ENCODE measurements around the gene LCN15. TPM values are rescaled to one million over a fixed set of nuclear protein-coding genes. Genes with fewer than 3 reads are reported as not detected.
A peak's percentile ranks its signal among the peaks of the same experiment; 100 is the strongest.
"Not testable (repeated sequence)": the region's sequence is repeated elsewhere in the genome, so short reads cannot be mapped to it uniquely, and the experiment has no call there.

Gene LCN15
- total and polyA plus RNA-seq, 7 experiments from 2014 or later, result not detected

- Histone ChIP-seq H3K9me3 (ENCODE audit: control insufficient read depth in 2 of 3, low read length in 3 of 3) (no peaks in the 10 kb centered on the region), H3K4me1 (ENCODE audit: control insufficient read depth in 2 of 2, insufficient read depth in 2 of 2, low read length in 2 of 2) (no peaks in the 10 kb centered on the region), H3K27ac (ENCODE audit: low read depth, low read length) (no peak overlapping the region), H3K36me3 (ENCODE audit: control insufficient read depth in 2 of 3, insufficient read depth in 3 of 3, low read length in 3 of 3) (no peaks in the 10 kb centered on the region), H3K27me3 (ENCODE audit: control insufficient read depth in 2 of 2, insufficient read depth in 2 of 2, low read length in 2 of 2) (no peaks in the 10 kb centered on the region), H3K4me3 (ENCODE audit: low read length) (no peak overlapping the region)
- no peak overlapping the region for H3K27ac Mint-ChIP-seq
- no peak overlapping the region for H3K4me3 Mint-ChIP-seq
- no peaks in the 10 kb centered on the region for H3K9me3 Mint-ChIP-seq
- no peak for DNase-seq
- POLR2A ChIA-PET, result no interaction called here
- H3K4me1 Mint-ChIP-seq, result peaks cover 0 to 14% (median 0%) of the 10 kb centered on the region in 7 donors
- intact Hi-C loops (cut with micrococcal nuclease), result no loop called here
- peaks cover 4 to 24% (median 15%) of the 10 kb centered on the region in 5 donors for H3K27me3 Mint-ChIP-seq
- no peaks in the 10 kb centered on the region for H3K36me3 Mint-ChIP-seq
- no peak for ATAC-seq
- CTCF ChIA-PET, result interaction anchor here (0.5 kb wide), 1 partner anchor 14 kb away, joined by 9 read pairs; no protein-coding TSS in a partner anchor
Measured at GRCh38 chr9:136765041-136765440, 723 bp upstream of the LCN15 start.

DNA sequence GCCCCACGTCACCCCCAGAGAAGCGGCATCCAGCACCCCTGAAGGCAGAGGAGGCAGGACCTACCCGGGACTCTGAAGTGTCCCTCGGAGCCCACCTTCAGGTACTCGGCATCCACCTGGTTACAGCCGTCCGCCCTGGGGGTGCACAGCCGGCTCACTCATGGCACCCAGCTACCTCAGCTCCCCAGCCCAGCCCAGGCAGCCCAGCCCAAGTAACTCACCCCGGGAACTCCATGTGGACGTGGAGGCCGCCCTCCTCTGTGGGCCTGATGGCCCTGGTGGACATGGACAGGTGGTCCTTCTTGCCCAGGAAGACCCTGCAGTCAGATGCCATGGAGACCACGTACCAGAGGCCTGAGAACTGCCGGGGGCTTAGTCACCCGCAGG, 676 bp downstream of the LCN15 start:
- Histone ChIP-seq H3K4me3 (ENCODE audit: low read length) (no peak overlapping the region), H3K27me3 (ENCODE audit: control insufficient read depth in 2 of 2, insufficient read depth in 2 of 2, low read length in 2 of 2) (no peaks in the 10 kb centered on the region), H3K36me3 (ENCODE audit: control insufficient read depth in 2 of 3, insufficient read depth in 3 of 3, low read length in 3 of 3) (no peaks in the 10 kb centered on the region), H3K27ac (ENCODE audit: low read depth, low read length) (no peak overlapping the region), H3K4me1 (ENCODE audit: control insufficient read depth in 2 of 2, insufficient read depth in 2 of 2, low read length in 2 of 2) (no peaks in the 10 kb centered on the region), H3K9me3 (ENCODE audit: control insufficient read depth in 2 of 3, low read length in 3 of 3) (no peaks in the 10 kb centered on the region)
- no peak overlapping the region for H3K4me3 Mint-ChIP-seq
- no peak for ATAC-seq
- H3K36me3 Mint-ChIP-seq, result no peaks in the 10 kb centered on the region
- peaks cover 0 to 12% (median 0%) of the 10 kb centered on the region in 7 donors for H3K4me1 Mint-ChIP-seq
- no peak overlapping the region for H3K27ac Mint-ChIP-seq
- H3K27me3 Mint-ChIP-seq, result peaks cover 4 to 26% (median 15%) of the 10 kb centered on the region in 5 donors
- CTCF ChIA-PET, result no interaction called here
- intact Hi-C loops (cut with micrococcal nuclease), result no loop called here
- POLR2A ChIA-PET, result interaction anchor here (0.7 kb wide), 1 partner anchor 35 kb away, joined by 3 read pairs; no protein-coding TSS in a partner anchor
- H3K9me3 Mint-ChIP-seq, result no peaks in the 10 kb centered on the region
- DNase-seq, result no peak

DNA sequence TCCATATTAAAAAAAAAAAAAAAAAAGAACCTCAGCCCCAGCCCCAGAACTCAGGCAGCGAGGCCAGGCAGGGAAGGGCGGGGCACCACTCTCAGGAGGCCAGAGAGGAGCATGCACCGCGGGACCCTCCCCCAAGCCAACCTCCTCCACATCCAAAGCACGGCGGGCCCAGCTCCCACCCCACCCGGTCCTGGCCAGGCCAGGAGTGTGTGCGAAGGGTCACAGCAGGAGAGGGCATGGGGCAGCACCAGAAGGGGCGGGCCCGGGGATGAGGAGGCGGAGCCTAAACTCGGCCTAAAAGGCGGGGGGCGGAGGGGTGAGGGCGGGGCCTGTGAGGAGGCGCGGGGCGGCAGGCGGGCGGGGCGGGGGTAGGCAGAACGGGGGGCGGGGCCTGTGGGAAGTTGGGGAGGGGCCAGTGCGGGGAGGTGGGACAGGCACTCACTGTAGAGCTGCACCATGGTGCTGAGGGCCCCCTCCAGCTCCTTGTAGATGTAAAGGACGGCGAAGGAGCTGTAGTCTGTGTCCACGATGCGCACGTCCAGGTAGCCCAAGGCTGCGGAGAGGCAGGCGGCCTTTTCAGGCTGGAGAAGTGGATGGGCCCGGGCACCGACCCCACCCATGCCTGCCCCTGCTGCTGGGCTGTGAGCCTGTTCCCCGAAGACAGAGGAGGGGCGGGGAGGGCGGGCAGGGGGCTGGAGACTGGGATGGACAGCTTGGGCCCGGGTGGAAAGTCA, 1.2 kb downstream of the LCN15 start:
- ChIA-PET CTCF (no interaction called here), POLR2A (no interaction called here)
- Histone ChIP-seq H3K9me3 (ENCODE audit: control insufficient read depth in 2 of 3, low read length in 3 of 3) (no peaks in the 10 kb centered on the region), H3K36me3 (ENCODE audit: control insufficient read depth in 2 of 3, insufficient read depth in 3 of 3, low read length in 3 of 3) (no peaks in the 10 kb centered on the region), H3K4me3 (ENCODE audit: low read length) (no peak overlapping the region), H3K4me1 (ENCODE audit: control insufficient read depth in 2 of 2, insufficient read depth in 2 of 2, low read length in 2 of 2) (no peaks in the 10 kb centered on the region), H3K27me3 (ENCODE audit: control insufficient read depth in 2 of 2, insufficient read depth in 2 of 2, low read length in 2 of 2) (no peaks in the 10 kb centered on the region), H3K27ac (ENCODE audit: low read depth, low read length) (no peak overlapping the region)
- no peaks in the 10 kb centered on the region for H3K9me3 Mint-ChIP-seq
- H3K36me3 Mint-ChIP-seq, result no peaks in the 10 kb centered on the region
- H3K4me3 Mint-ChIP-seq, result no peak overlapping the region
- H3K27ac Mint-ChIP-seq, result no peak overlapping the region
- ATAC-seq, result peak; percentile 47
- intact Hi-C loops (cut with micrococcal nuclease), result no loop called here
- peaks cover 0 to 12% (median 0%) of the 10 kb centered on the region in 7 donors for H3K4me1 Mint-ChIP-seq
- peak in 1 of 9 donors; percentile 67 for DNase-seq
- H3K27me3 Mint-ChIP-seq, result peaks cover 4 to 26% (median 15%) of the 10 kb centered on the region in 5 donors

DNA sequence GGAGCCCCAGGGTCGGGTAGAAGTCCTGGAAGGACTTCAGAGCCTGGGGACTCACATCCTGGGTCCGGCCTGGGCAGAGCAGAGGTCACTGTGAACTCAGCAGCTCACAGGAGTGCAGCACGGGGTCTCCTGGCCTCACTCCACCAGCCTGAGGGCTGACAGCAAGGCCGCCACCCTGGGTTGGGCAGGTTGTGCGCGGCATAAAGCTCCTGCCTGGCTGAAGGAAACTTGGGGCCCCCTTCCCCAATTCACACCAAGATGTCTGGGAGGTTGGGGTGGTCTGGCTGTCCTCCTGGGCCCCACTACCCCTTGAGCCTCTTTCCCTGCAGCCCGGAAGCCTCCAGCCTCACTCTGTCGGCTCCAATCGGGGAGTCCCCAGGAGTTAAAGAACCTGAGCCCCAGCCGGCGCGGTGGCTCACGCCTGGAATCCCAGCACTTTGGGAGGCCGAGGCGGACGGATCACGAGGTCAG, 2.1 kb downstream of the LCN15 start:
- Histone ChIP-seq H3K9me3 (ENCODE audit: control insufficient read depth in 2 of 3, low read length in 3 of 3) (no peaks in the 10 kb centered on the region), H3K27ac (ENCODE audit: low read depth, low read length) (no peak overlapping the region), H3K4me3 (ENCODE audit: low read length) (no peak overlapping the region), H3K4me1 (ENCODE audit: control insufficient read depth in 2 of 2, insufficient read depth in 2 of 2, low read length in 2 of 2) (no peaks in the 10 kb centered on the region), H3K27me3 (ENCODE audit: control insufficient read depth in 2 of 2, insufficient read depth in 2 of 2, low read length in 2 of 2) (no peaks in the 10 kb centered on the region), H3K36me3 (ENCODE audit: control insufficient read depth in 2 of 3, insufficient read depth in 3 of 3, low read length in 3 of 3) (no peaks in the 10 kb centered on the region)
- ATAC-seq, result no peak
- peaks cover 4 to 17% (median 11%) of the 10 kb centered on the region in 5 donors for H3K27me3 Mint-ChIP-seq
- no peak for DNase-seq
- ChIA-PET POLR2A (no interaction called here), CTCF (no interaction called here)
- intact Hi-C loops (cut with micrococcal nuclease), result no loop called here
- H3K27ac Mint-ChIP-seq, result no peak overlapping the region
- H3K36me3 Mint-ChIP-seq, result no peaks in the 10 kb centered on the region
- no peaks in the 10 kb centered on the region for H3K9me3 Mint-ChIP-seq
- peaks cover 0 to 12% (median 0%) of the 10 kb centered on the region in 7 donors for H3K4me1 Mint-ChIP-seq
- no peak overlapping the region for H3K4me3 Mint-ChIP-seq

- intact Hi-C loops (cut with micrococcal nuclease), result no loop called here
- no peak overlapping the region for H3K27ac ChIP-seq (ENCODE audit: low read depth, low read length)
- POLR2A ChIA-PET, result no interaction called here
- ATAC-seq (no peak), DNase-seq (no peak)
- H3K36me3 ChIP-seq (ENCODE audit: control insufficient read depth in 2 of 3, insufficient read depth in 3 of 3, low read length in 3 of 3), result no peaks in the 10 kb centered on the region
- H3K27me3 ChIP-seq (ENCODE audit: control insufficient read depth in 2 of 2, insufficient read depth in 2 of 2, low read length in 2 of 2), result no peaks in the 10 kb centered on the region
- Mint-ChIP-seq H3K27ac (no peak overlapping the region), H3K4me3 (no peak overlapping the region), H3K27me3 (peaks cover 2 to 10% (median 4%) of the 10 kb centered on the region in 5 donors), H3K9me3 (no peaks in the 10 kb centered on the region), H3K36me3 (no peaks in the 10 kb centered on the region), H3K4me1 (peaks cover 0 to 6% (median 0%) of the 10 kb centered on the region in 7 donors)
- H3K9me3 ChIP-seq (ENCODE audit: control insufficient read depth in 2 of 3, low read length in 3 of 3), result no peaks in the 10 kb centered on the region
- no peaks in the 10 kb centered on the region for H3K4me1 ChIP-seq (ENCODE audit: control insufficient read depth in 2 of 2, insufficient read depth in 2 of 2, low read length in 2 of 2)
- CTCF ChIA-PET, result no interaction called here
- H3K4me3 ChIP-seq (ENCODE audit: low read length), result no peak overlapping the region
Measured at GRCh38 chr9:136761545-136761981, 2.8 kb downstream of the LCN15 start.

GRCh38 chr9:136760834-136761544, 3.3 kb downstream of the LCN15 start:
- H3K4me3 Mint-ChIP-seq; H3K27ac ChIP-seq (ENCODE audit: low read depth, low read length); H3K9me3 ChIP-seq (ENCODE audit: control insufficient read depth in 2 of 3, low read length in 3 of 3); H3K4me1 ChIP-seq (ENCODE audit: control insufficient read depth in 2 of 2, insufficient read depth in 2 of 2, low read length in 2 of 2); H3K36me3 ChIP-seq (ENCODE audit: control insufficient read depth in 2 of 3, insufficient read depth in 3 of 3, low read length in 3 of 3); H3K27ac Mint-ChIP-seq; H3K36me3 Mint-ChIP-seq; H3K9me3 Mint-ChIP-seq; H3K4me3 ChIP-seq (ENCODE audit: low read length); DNase-seq; intact Hi-C loops (cut with micrococcal nuclease); H3K27me3 Mint-ChIP-seq; H3K27me3 ChIP-seq (ENCODE audit: control insufficient read depth in 2 of 2, insufficient read depth in 2 of 2, low read length in 2 of 2); POLR2A ChIA-PET; H3K4me1 Mint-ChIP-seq: not testable (repeated sequence)
- CTCF ChIA-PET, result interaction anchor here (1.4 kb wide), 1 partner anchor 274 kb away, joined by 4 read pairs; no protein-coding TSS in a partner anchor
- ATAC-seq, result peak; percentile 25
